Thoracic aorta (tissue), 2 donors: ENCODE measurements around the gene BICRAL. TPM values are rescaled to one million over a fixed set of nuclear protein-coding genes. Genes with fewer than 3 reads are reported as not detected.
"Not testable (repeated sequence)": the region's sequence is repeated elsewhere in the genome, so short reads cannot be mapped to it uniquely, and the experiment has no call there.

ENCODE experiments used
- ATAC-seq: fragments of 150-250 bp; one replicate; pipeline ENCODE4 v1.8.0; 2017; ENCODE audit warnings: low read depth; ENCODE audit not compliant: insufficient number of reproducible peaks, low FRiP score
- DNase-seq: peaks from one replicate; pipeline ENCODE4 v3.0.0-alpha.2; 2020; ENCODE audit warnings: low spot score
- H3K27ac ChIP-seq, 2 donors: fragments of 200-600 bp; sonication (generic); 1 replicate in 1 of 2; 2 replicates in 1 of 2; pipeline ENCODE4 v1.5.1; 2016; ENCODE audit warnings: mild to moderate bottlenecking in 2 of 2, moderate library complexity in 2 of 2
- H3K27me3 ChIP-seq: fragments of 200-600 bp; sonication (generic); replicated peaks from 2 replicates; pipeline ENCODE4 v1.6.0; 2016; ENCODE audit warnings: mild to moderate bottlenecking; ENCODE audit not compliant: insufficient read depth
- H3K36me3 ChIP-seq: fragments of 200-600 bp; sonication (generic); one replicate; pipeline ENCODE4 v1.5.1; 2016
- H3K4me1 ChIP-seq, 2 donors: fragments of 200-600 bp; sonication (generic); 1 replicate in 1 of 2; 2 replicates in 1 of 2; pipeline versions ENCODE4 v1.5.1 to v1.6.0; 2016; ENCODE audit warnings: low read depth in 2 of 2, mild to moderate bottlenecking in 1 of 2; ENCODE audit not compliant: control insufficient read depth in 1 of 2
- H3K4me3 ChIP-seq: fragments of 200-600 bp; sonication (generic); 2 replicates; pipeline ENCODE4 v1.5.1; 2016; ENCODE audit warnings: mild to moderate bottlenecking
- H3K9me3 ChIP-seq: fragments of 200-600 bp; sonication (generic); 2 replicates; pipeline ENCODE4 v1.5.1; 2016
- total RNA-seq, 2 donors: library from RNA; depleted of rRNA; stranded (reverse); fragments of >200 nt; gene quantifications; one replicate each; pipeline versions ENCODE4 v1.1.0 to v1.2.3, GENCODE V29; 2016
- TF ChIP-seq, protein P1 (sequence below): fragments of 200-600 bp; sonication (generic); IDR thresholded peaks from one replicate; pipeline ENCODE4 v1.5.1; 2019; ENCODE audit warnings: antibody characterized with exemption

The BICRAL gene
- total RNA-seq, 2 donors from 2014 or later, result 16.5 to 18.8 TPM

DNA sequence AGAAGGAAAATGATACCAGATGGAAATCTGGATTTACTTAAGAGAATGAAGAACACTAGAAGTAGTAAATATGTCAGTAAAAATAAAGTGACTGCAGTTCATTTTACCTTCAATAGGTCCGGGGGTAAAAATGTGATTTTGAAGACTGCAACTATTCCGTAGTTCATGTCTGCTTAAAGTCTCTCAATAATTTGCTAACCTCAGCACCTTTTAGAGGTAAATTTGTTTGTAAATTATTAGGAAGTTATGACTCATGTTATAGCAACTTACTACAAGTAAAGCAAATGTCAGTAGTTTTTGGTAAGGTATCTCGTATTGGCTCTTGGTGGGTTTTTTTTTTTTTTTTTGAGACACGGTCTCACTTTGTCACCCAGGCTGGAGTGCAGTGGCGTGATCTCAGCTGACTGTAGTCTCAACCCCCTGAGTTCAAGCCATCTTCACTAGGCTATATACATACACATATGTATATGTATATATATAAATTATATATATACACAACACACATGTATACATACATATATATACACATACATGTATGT lies 32.1 kb downstream of the BICRAL start:
- Histone ChIP-seq H3K27ac (no peak overlapping the region), H3K9me3 (no peaks in the 10 kb centered on the region)

GRCh38 chr6:42815726-42816125 lies 33.9 kb downstream of the BICRAL start:
- H3K9me3 ChIP-seq, H3K36me3 ChIP-seq, H3K4me3 ChIP-seq, DNase-seq, H3K27ac ChIP-seq, ATAC-seq, H3K27me3 ChIP-seq: not testable (repeated sequence)
- peaks cover 4 to 12% of the 10 kb centered on the region in 2 donors for H3K4me1 ChIP-seq

More for the DNA sequence above, 32.1 kb downstream of the BICRAL start:
- peaks cover 0 to 10% of the 10 kb centered on the region in 2 donors for H3K4me1 ChIP-seq
- H3K27me3 ChIP-seq, result no peaks in the 10 kb centered on the region
- ATAC-seq (no peak), DNase-seq (no peak)
- no peak overlapping the region for H3K4me3 ChIP-seq
- TF ChIP-seq, protein P1, sequence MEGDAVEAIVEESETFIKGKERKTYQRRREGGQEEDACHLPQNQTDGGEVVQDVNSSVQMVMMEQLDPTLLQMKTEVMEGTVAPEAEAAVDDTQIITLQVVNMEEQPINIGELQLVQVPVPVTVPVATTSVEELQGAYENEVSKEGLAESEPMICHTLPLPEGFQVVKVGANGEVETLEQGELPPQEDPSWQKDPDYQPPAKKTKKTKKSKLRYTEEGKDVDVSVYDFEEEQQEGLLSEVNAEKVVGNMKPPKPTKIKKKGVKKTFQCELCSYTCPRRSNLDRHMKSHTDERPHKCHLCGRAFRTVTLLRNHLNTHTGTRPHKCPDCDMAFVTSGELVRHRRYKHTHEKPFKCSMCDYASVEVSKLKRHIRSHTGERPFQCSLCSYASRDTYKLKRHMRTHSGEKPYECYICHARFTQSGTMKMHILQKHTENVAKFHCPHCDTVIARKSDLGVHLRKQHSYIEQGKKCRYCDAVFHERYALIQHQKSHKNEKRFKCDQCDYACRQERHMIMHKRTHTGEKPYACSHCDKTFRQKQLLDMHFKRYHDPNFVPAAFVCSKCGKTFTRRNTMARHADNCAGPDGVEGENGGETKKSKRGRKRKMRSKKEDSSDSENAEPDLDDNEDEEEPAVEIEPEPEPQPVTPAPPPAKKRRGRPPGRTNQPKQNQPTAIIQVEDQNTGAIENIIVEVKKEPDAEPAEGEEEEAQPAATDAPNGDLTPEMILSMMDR, result no peak
- H3K36me3 ChIP-seq, result no peaks in the 10 kb centered on the region

DNA sequence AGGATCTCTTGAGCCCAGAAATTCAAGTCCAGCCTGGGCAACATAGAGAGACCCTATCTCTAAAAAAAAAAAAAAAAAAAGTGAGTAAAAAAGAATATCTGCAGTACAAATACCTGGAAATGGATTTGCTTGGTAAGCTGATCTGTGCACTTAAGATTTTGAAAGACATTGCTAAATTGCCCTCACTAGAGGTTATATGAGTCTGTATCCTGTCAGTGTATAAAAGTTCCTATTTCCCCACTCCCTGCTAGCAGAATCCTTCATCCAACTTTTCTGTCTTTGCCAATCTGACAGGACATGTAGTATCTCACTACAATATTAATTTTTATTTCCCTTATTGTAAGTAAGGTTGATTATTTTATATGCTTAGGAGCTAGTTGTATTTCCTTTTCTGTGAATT lies 36.1 kb downstream of the BICRAL start:
- TF ChIP-seq, protein P1, result no peak
- no peaks in the 10 kb centered on the region for H3K9me3 ChIP-seq
- DNase-seq (no peak), ATAC-seq (no peak)
- peaks cover 14 to 25% of the 10 kb centered on the region in 2 donors for H3K4me1 ChIP-seq
- H3K27me3 ChIP-seq, result no peaks in the 10 kb centered on the region
- peaks cover 3% of the 10 kb centered on the region for H3K36me3 ChIP-seq
- no peak overlapping the region for H3K27ac ChIP-seq
- no peak overlapping the region for H3K4me3 ChIP-seq

DNA sequence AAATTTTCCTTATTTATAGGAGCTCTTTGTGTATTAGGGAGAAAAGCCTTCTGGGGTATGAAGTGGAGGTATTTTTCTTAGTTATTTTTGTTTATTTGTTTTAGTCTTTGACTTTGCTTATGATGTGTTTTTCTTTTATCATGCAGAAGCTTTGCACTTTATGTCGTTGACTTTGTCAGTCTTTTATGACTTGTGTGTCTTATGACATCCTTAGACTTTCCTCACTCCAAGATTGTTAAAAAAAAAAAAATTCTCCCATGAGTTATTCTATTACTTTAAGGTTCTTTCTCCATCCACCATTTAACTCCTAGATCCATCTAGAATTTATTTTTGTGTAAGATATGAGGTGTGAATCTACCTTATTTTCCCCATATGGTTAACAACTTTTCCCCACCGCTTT lies 36.6 kb downstream of the BICRAL start:
- no peaks in the 10 kb centered on the region for H3K9me3 ChIP-seq
- no peak overlapping the region for H3K27ac ChIP-seq
- no peak for ATAC-seq
- H3K36me3 ChIP-seq, result peaks cover 7% of the 10 kb centered on the region
- TF ChIP-seq, protein P1, result no peak
- no peaks in the 10 kb centered on the region for H3K27me3 ChIP-seq
- H3K4me3 ChIP-seq, result no peak overlapping the region
- no peak for DNase-seq
- peaks cover 14 to 25% of the 10 kb centered on the region in 2 donors for H3K4me1 ChIP-seq

GRCh38 chr6:42818878-42819277 lies 37.0 kb downstream of the BICRAL start:
- no peak for ATAC-seq
- TF ChIP-seq, protein P1, result no peak
- H3K36me3 ChIP-seq, result peaks cover 7% of the 10 kb centered on the region

More at GRCh38 chr6:42818878-42819277, 37.0 kb downstream of the BICRAL start:
- Histone ChIP-seq H3K9me3 (no peaks in the 10 kb centered on the region), H3K4me1 (peaks cover 14 to 25% of the 10 kb centered on the region in 2 donors), H3K27ac (no peak overlapping the region), H3K4me3 (no peak overlapping the region), H3K27me3 (no peaks in the 10 kb centered on the region)
- no peak for DNase-seq
